GM19023 (cell line): ENCODE results near the gene PET100.

Experiments
- ATAC-seq: cut with Tn5 transposase; IDR thresholded peaks from one replicate; pipeline ENCODE4 v1.9.1; 2021; ENCODE audit warnings: mild to moderate bottlenecking, moderate library complexity; ENCODE audit not compliant: unreplicated experiment

The PET100 gene

DNA sequence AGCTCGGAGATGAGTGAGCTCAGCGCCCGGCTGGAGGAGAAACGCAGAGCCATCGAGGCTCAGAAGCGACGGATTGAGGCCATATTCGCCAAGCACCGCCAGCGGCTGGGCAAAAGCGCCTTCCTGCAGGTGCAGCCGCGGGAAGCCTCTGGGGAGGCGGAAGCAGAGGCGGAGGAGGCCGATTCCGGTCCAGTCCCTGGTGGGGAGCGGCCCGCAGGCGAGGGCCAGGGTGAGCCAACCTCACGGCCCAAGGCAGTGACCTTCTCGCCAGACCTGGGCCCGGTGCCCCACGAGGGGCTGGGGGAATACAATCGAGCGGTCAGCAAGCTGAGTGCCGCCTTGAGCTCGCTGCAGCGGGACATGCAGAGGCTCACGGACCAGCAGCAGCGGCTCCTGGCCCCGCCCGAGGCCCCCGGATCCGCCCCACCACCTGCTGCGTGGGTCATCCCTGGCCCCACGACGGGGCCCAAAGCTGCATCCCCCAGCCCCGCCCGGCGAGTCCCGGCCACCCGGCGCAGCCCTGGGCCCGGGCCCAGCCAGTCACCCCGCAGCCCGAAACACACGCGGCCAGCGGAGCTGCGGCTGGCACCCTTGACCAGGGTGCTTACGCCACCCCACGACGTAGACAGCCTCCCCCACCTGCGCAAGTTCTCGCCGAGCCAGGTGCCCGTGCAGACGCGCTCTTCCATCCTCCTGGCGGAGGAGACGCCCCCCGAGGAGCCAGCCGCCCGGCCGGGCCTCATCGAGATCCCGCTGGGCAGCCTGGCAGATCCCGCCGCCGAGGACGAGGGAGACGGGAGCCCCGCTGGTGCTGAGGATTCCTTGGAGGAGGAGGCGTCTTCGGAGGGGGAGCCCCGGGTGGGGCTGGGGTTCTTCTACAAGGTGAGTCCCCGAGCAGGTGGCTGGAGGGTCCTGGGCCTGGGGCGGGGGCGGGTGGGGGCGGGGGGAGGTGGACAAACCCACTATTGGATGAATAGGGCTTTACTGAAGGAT lies 17.0 kb upstream of the PET100 start:
- no peak for ATAC-seq

DNA sequence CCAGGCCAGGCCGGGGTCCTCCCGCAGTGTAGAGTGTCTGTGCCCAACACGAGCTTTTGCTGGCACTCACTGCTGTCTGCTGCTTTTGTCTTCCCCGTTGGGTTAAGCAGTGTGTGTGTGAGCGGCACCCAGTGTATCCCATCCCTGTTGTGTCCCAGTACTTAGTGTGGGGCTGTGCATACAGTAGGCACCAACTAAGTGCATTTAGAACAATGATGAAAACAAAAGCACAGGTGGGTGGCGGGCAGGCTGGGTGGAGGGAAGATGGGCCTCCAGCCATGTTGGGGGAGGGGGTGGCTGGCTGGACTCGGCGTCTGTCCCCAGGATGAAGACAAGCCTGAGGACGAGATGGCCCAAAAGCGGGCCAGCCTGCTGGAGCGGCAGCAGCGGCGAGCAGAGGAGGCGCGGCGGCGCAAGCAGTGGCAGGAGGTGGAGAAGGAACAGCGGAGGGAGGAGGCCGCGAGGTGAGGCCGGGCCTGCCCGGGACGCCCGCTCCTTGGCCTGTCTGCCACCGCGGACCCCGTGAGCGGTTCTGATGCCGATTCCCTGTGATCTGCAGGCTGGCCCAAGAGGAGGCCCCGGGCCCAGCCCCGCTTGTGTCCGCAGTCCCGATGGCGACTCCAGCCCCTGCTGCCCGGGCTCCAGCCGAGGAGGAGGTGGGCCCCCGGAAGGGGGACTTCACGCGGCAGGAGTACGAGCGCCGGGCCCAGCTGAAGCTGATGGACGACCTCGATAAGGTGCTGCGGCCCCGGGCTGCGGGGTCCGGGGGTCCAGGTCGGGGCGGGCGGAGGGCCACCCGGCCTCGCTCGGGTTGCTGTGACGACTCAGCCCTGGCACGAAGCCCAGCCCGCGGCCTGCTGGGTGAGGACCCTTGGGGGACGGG lies 14.5 kb upstream of the PET100 start:
- no peak for ATAC-seq

GRCh38 chr19:7617172-7617571 lies 12.4 kb upstream of the PET100 start:
- no peak for ATAC-seq

- no peak for ATAC-seq
These were observed 11.9 kb upstream of the PET100 start for GRCh38 chr19:7617735-7618134.

DNA sequence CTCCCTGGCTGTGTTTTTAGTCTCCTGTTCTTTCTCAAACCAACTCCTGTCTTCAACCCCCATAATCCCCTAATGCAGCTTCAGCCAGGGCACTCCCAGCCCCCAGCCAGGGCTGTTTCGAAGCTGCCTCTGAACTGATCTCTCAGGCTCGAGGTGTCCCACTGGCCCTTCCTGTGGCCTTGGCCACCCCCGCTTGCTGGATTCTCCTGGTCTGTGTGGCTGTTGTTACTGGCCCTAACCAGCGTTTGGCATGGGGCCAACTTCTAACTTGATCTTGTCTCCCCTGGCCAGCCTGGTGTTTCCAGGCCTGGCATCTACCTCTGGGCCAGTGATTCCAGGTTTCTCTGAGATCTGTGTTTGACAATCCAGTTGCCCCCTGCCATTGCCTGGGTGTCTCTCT lies 11.2 kb upstream of the PET100 start:
- no peak for ATAC-seq

DNA sequence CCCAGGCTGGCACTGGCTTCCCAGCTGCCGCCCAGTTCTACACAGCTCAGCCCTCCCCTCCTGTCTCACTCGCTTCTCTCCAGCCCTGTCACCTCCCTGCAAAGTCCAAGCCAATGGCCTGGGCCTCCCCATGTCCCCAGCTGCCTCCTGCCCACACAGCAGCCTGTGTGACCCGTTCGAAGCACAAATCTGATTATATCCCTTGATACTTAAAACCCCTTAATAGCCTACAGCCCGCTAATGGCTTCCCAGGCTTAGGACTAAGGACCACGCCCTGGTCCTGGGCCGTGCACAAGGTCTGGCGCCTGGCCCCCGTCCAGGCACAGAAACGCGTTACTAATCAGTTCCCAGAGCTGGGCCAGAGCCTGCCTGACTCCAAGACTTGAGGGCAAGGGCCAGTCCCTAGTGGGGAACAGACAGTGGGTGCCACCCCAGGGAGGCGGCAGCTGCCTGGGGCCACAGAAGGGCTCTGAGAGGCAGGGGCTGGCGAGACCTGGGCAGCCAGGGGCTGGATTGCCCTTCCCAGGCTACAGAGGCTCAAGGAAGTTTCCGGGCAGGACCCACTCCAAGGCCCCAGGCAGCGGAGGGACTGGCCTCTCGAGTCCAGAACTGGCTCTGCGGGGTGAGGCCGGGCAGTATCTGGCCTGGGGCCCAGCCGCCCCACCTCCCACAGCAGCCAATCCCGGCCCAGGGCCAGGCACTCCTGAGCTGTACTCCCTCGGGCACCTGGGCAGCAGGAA lies 10.7 kb upstream of the PET100 start:
- no peak for ATAC-seq

DNA sequence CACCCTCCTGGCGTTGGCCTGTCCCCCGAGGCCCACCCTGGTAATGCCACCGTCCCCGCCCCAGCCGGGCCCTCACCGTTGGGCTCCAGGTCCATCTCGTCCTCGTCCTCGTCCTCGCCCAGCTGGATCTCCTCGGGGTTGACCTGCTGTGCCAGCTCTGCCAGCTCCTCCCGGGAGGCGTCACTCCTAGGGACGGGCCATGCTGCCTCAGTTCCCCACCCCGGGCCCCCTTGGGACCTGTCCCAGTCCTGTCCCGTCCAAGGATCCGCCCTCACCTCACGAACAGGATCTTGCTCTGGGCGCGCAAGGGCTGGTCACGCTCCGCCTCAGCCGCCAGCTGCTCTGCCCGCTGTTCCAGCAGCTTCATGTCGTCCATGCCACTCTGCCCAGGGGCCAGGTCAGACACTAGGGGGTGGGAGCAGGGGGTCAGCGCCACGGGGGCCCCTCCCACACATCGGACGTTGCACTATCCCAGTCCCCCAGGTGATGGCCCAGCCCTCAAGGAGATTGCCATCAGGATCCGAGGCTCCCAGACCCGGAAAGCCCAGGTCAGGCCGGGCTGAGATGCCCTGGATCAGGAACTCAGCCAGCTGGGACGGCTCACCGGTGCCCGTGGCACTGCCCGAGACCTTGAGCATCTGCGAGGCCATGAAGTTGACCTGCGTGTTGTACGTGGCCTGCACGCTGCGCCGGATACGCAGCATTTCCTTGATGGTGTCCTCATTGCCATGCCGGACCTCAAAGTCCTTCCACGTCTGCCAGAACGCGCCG lies 9.7 kb upstream of the PET100 start:
- ATAC-seq: no peak

DNA sequence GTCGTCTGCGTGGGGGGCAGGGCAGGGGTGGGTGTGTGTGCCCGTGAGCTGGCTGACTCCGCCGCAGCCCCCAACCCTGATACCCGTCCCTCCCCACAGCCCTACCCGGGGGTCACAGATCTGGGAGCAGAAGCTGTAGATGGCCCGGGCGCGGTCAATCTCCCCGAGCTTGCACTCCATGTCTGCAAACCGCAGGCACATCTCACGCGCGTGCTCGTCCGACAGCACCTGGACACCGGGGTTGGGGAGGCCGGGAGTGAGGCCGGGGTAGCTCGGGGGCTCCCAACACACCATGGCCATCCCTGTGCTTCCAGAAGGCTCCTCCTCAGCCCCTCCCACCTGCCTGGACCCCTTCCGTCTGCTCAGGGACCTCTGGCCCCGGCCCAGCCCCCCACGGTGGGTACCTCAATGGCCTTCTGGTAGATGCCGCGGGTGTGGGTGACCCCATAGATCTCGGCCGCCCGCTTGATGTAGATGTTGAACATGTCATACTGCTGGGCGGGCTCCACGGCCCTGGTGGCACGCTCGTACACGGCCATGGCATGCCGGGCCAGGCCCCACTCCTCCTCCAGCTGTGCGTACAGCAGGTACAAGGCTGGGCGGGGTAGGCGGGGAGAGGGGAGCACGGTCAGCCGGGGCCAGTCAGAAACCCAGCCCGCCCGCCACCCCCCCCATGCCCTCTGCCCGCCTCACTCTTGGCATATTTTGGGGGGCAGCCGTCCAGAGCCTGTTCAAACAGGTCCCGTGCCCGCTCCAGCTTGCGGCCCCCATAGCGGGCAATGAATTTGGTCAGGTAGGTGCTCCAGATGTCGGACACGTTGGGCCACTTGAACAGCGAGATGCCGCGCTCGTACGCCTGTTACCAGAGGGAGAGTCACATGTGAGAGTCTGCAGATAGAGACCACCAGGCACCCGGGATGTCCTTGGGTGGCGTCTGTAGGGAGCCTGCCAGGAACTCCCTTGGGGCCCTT lies 8.9 kb upstream of the PET100 start:
- no peak for ATAC-seq

- no peak for ATAC-seq
These were observed 6.5 kb upstream of the PET100 start for GRCh38 chr19:7622933-7623685.

DNA sequence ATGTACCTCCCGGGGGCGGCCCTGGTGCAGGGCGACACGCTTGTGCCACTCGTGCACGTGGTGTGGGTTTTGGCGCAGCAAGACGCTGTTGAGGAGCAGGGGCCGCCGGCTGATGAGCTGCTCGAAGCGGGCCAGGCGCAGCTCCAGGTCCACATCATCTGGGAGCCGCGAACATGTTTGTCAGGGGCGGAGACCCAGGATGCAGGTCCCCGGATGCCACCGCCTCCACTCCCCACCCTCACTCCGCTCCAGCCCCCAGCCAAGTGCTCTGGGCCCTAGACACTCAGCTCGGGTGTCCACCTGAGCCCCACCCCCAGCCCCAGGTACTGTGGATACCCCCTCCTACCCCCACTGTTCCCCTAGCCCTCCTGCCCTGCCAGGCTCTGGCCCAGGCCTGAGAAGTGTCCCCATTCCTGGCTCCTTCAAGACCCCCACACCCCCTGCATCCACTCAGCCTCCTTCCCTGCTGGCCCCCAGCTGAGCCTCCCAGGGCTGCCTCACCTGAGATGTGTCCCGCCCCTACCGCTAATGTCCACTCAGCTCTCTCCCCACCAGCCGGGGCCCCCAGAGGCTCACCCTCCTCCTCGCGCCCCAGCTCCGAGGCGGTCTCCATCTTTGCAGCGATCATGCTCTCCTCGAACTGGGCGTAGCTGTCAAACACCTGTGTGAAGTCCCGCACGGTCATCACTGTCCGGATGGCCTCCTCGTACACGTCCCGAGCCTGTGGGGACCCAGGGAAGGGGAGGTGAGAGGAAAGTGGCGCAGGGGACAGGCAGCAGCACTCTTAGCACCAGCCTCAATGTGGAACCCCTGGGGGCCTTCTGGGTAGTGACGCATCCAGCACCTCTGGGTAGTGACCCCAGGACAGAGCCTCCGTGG lies 5.6 kb upstream of the PET100 start:
- ATAC-seq: no peak

GRCh38 chr19:7624810-7625209 lies 4.8 kb upstream of the PET100 start:
- no peak for ATAC-seq

- no peak for ATAC-seq
These were observed 3.7 kb upstream of the PET100 start for GRCh38 chr19:7625763-7626372.

- no peak for ATAC-seq
These were observed 2.4 kb upstream of the PET100 start for GRCh38 chr19:7627166-7627565.

GRCh38 chr19:7628589-7629311 lies 843 bp upstream of the PET100 start:
- no peak for ATAC-seq

- ATAC-seq: no peak
These were observed 2.0 kb downstream of the PET100 start for GRCh38 chr19:7631577-7631976.
